Esophagus muscularis mucosa (tissue), 4 donors: ENCODE results near the gene SCN8A.

Source experiments
- EP300 ChIP-seq: sonication (generic); formaldehyde crosslinking; IDR thresholded peaks from one replicate; pipeline ENCODE4 v1.6.1; 2017; ENCODE audit warnings: antibody characterized with exemption
- POLR2A ChIP-seq: fragments of 450-650 bp; IDR thresholded peaks from one replicate; pipeline ENCODE4 v1.6.1; 2017; ENCODE audit warnings: antibody characterized with exemption, moderate library complexity, mild to moderate bottlenecking, low read depth
- POLR2AphosphoS5 ChIP-seq, 2 donors: sonication (generic); formaldehyde crosslinking; IDR thresholded peaks; one replicate each; pipeline ENCODE4 v1.6.1; 2017; ENCODE audit warnings: antibody characterized with exemption in 2 of 2
- TF ChIP-seq, protein P1 (sequence below), 3 experiments: fragments of 200-600 bp in 2 of 3; fragments of 450-650 bp in 1 of 3; sonication (generic) in 2 of 3; IDR thresholded peaks; one replicate each; pipeline ENCODE4 v1.5.1; 2017 to 2019; ENCODE audit warnings: antibody characterized with exemption in 3 of 3, mild to moderate bottlenecking in 2 of 3, moderate library complexity in 1 of 3

DNA sequence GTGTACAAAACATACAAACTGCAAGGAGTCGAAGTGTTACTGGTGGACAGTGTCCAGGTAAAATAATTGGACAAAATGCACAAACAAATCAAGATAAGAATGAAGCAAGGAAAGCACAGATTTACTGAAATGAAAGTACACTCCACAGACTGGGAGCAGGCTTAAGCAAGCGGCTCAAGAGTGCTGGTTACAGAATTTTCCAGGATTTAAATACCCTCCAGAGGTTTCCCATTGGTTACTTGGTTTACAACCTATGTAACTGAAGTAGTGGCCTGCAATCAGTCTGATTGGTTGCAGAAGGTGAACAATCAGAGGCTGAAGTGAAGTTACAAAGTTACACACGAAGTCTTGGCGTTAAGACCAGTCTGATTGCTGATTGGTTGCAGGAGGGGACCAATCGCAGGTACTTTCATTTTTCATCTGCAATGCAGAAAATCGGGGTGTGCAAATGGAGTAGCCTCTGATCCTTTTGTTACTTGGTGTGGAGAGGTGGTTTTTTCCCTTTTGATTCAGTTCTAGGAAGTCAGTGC is 11.6 kb upstream of the SCN8A start:
- TF ChIP-seq POLR2AphosphoS5 (IDR thresholded peaks at IDR 0.05) (no peak), POLR2A (no peak), EP300 (no peak)
- TF ChIP-seq, protein P1, sequence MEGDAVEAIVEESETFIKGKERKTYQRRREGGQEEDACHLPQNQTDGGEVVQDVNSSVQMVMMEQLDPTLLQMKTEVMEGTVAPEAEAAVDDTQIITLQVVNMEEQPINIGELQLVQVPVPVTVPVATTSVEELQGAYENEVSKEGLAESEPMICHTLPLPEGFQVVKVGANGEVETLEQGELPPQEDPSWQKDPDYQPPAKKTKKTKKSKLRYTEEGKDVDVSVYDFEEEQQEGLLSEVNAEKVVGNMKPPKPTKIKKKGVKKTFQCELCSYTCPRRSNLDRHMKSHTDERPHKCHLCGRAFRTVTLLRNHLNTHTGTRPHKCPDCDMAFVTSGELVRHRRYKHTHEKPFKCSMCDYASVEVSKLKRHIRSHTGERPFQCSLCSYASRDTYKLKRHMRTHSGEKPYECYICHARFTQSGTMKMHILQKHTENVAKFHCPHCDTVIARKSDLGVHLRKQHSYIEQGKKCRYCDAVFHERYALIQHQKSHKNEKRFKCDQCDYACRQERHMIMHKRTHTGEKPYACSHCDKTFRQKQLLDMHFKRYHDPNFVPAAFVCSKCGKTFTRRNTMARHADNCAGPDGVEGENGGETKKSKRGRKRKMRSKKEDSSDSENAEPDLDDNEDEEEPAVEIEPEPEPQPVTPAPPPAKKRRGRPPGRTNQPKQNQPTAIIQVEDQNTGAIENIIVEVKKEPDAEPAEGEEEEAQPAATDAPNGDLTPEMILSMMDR (IDR thresholded peaks at IDR 0.05): no peak
